Prostate gland (tissue), 2 donors: Measurements from ENCODE around the gene GJC1. TPM values are rescaled to one million over a fixed set of nuclear protein-coding genes. Genes with fewer than 3 reads are reported as not detected.

Experiments
- DNase-seq: peaks from one replicate; pipeline ENCODE4 v3.0.0-alpha.2; 2019; ENCODE audit warnings: low spot score
- H3K27ac ChIP-seq, 2 donors: fragments of 200-600 bp; sonication (generic); 2 replicates each; pipeline ENCODE4 v1.5.1; 2017 to 2019
- H3K27me3 ChIP-seq: fragments of 200-600 bp; sonication (generic); replicated peaks from 2 replicates; pipeline ENCODE4 v1.5.1; 2019; ENCODE audit not compliant: insufficient read depth
- H3K36me3 ChIP-seq, 2 donors: fragments of 200-600 bp; sonication (generic); 1 replicate in 1 of 2; 2 replicates in 1 of 2; pipeline versions ENCODE4 v1.5.1 to v1.8.1; 2017 to 2019
- H3K4me1 ChIP-seq: fragments of 200-600 bp; sonication (generic); replicated peaks from 2 replicates; pipeline ENCODE4 v1.5.1; 2019
- H3K4me3 ChIP-seq, 2 donors: fragments of 200-600 bp; sonication (generic); 2 replicates each; pipeline ENCODE4 v1.5.1; 2017 to 2019
- H3K9me3 ChIP-seq: fragments of 200-600 bp; sonication (generic); 2 replicates; pipeline ENCODE4 v1.5.1; 2017
- POLR2A ChIP-seq: fragments of 450-650 bp; IDR thresholded peaks from one replicate; pipeline ENCODE4 v1.6.1; 2016; ENCODE audit warnings: antibody characterized with exemption, mild to moderate bottlenecking
- POLR2AphosphoS5 ChIP-seq: sonication (generic); formaldehyde crosslinking; IDR thresholded peaks from one replicate; pipeline ENCODE4 v1.6.1; 2017; ENCODE audit warnings: antibody characterized with exemption
- WGBS: methylation state at CpG from one replicate; pipeline ENCODE4 v1.1.5; 2018; 5-methylcytosine and 5-hydroxymethylcytosine counted together
- intact Hi-C: fragments of 100-400 bp; cut with DNase I; formaldehyde crosslinking; loops from one replicate; pipeline ENCODE4 v1.14.2; 2022
- total RNA-seq, 2 donors: library from RNA; depleted of rRNA; stranded (reverse); fragments of >200 nt; gene quantifications; one replicate each; pipeline ENCODE4 v1.1.0, GENCODE V29; 2016
- TF ChIP-seq, protein P1 (sequence below), 4 experiments: fragments of 200-600 bp in 2 of 4; fragments of 450-650 bp in 2 of 4; sonication (generic) in 2 of 4; IDR thresholded peaks; 1 replicate in 3 of 4; 2 replicates in 1 of 4; pipeline ENCODE4 v1.5.1; 2016 to 2019; ENCODE audit warnings: antibody characterized with exemption in 4 of 4, mild to moderate bottlenecking in 2 of 4, moderate library complexity in 2 of 4

GJC1 gene
- total RNA-seq: 10 to 100 TPM in 1 of 2 donors, 1 to 10 TPM in 1; 5.3 to 18.3 TPM

DNA sequence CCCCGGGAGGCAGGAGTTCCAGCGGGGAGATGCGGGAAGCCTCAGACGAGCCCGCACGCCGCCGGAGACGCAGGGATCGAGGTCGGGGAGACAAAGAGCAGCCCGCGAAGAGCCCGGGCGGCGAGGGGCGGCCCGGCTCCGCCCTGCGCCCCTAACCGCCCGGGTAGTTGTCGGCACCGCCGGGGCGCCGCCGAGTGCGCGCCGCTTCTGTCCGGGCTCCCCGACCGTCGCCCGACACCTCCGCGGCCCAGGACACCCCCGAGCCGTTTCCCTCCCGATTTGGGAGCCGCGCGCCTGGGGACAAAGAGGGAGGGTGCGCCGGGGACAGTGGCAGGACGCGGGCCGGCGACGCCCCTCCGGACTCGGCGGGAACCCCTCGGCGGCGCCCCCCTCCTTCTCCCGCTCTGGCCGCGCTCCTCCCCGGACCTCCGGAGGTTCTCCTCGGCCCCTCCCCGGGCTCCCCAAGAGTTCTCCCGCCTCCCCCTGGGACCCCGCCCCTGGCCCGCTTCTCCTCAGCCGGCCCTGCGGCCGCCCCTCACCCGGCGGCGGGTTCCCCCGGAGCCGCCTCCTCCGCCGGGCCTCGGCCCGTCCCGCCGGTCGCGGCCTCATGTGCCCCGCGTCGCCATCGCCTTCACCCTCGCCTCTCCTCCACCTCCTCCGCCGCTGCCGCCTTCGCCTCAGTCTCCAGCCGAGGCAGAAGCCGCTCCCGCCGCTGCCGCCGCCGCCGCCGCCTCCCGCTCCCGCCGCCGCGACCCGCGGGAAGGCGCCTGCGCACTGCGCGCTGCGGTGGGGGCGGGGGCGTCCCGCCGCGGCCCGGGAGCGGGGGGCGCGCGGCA lies at the start of gene GJC1:
Gene GJC1, minus strand, starts transcription at position 765 of the 836 bp plus-strand sequence. CDS start 24,470 bp downstream, outside the sequence.
- Histone ChIP-seq H3K4me3 (peak within 1 kb of the TSS; percentile 37 to 44), H3K4me1 (no peaks in the 10 kb centered on the region), H3K27ac (peak within 1 kb of the TSS; percentile 59 to 69), H3K9me3 (no peaks in the 10 kb centered on the region), H3K27me3 (peaks cover 12% of the 10 kb centered on the region), H3K36me3 (no peaks in the 10 kb centered on the region)
- intact Hi-C loops: loop anchor here (5.0 kb wide), 2 partner anchors 38 to 42 kb away; no protein-coding TSS in a partner anchor
- no peak for TF ChIP-seq POLR2AphosphoS5
- TF ChIP-seq, protein P1, sequence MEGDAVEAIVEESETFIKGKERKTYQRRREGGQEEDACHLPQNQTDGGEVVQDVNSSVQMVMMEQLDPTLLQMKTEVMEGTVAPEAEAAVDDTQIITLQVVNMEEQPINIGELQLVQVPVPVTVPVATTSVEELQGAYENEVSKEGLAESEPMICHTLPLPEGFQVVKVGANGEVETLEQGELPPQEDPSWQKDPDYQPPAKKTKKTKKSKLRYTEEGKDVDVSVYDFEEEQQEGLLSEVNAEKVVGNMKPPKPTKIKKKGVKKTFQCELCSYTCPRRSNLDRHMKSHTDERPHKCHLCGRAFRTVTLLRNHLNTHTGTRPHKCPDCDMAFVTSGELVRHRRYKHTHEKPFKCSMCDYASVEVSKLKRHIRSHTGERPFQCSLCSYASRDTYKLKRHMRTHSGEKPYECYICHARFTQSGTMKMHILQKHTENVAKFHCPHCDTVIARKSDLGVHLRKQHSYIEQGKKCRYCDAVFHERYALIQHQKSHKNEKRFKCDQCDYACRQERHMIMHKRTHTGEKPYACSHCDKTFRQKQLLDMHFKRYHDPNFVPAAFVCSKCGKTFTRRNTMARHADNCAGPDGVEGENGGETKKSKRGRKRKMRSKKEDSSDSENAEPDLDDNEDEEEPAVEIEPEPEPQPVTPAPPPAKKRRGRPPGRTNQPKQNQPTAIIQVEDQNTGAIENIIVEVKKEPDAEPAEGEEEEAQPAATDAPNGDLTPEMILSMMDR (IDR thresholded peaks at IDR 0.05): no peak
- TF ChIP-seq POLR2A: no peak
- DNase-seq: no peak
- under 1% methylated on average over 92 of the region's 123 CpGs for WGBS

GRCh38 chr17:44879376-44879775 lies 49.3 kb upstream of the GJC1 start:
- H3K27me3 ChIP-seq: no peaks in the 10 kb centered on the region
- intact Hi-C loops: no loop called here
- TF ChIP-seq POLR2A: no peak
- no peak overlapping the region for H3K4me3 ChIP-seq
- DNase-seq: no peak
- no peak overlapping the region for H3K27ac ChIP-seq
- 86% methylated on average over 6 of the region's 6 CpGs for WGBS
- H3K4me1 ChIP-seq: no peaks in the 10 kb centered on the region
- H3K36me3 ChIP-seq: peaks cover 0 to 25% of the 10 kb centered on the region in 2 donors
- no peaks in the 10 kb centered on the region for H3K9me3 ChIP-seq

GRCh38 chr17:44878627-44879221 lies 48.6 kb upstream of the GJC1 start:
- Histone ChIP-seq H3K9me3 (no peaks in the 10 kb centered on the region), H3K4me1 (no peaks in the 10 kb centered on the region), H3K36me3 (peaks cover 0 to 19% of the 10 kb centered on the region in 2 donors), H3K4me3 (no peak overlapping the region), H3K27me3 (no peaks in the 10 kb centered on the region), H3K27ac (no peak overlapping the region)
- 40% methylated on average over 6 of the region's 6 CpGs for WGBS
- intact Hi-C loops: no loop called here
- TF ChIP-seq POLR2A: no peak
- TF ChIP-seq, protein P1 (IDR thresholded peaks at IDR 0.05): peak in 3 of 4 experiments; percentile 41 to 51 (median 47)
- no peak for DNase-seq

GRCh38 chr17:44877121-44877520 lies 47.0 kb upstream of the GJC1 start:
- 68% methylated on average over 5 of the region's 5 CpGs for WGBS
- H3K9me3 ChIP-seq: no peaks in the 10 kb centered on the region
- peaks cover 0 to 8% of the 10 kb centered on the region in 2 donors for H3K36me3 ChIP-seq
- H3K4me1 ChIP-seq: no peaks in the 10 kb centered on the region
- no peaks in the 10 kb centered on the region for H3K27me3 ChIP-seq
- H3K27ac ChIP-seq: no peak overlapping the region
- DNase-seq: no peak
- no peak overlapping the region for H3K4me3 ChIP-seq
- no peak for TF ChIP-seq POLR2A
- no peak for TF ChIP-seq POLR2AphosphoS5
- TF ChIP-seq, protein P1 (IDR thresholded peaks at IDR 0.05): no peak
- intact Hi-C loops: no loop called here

GRCh38 chr17:44875761-44876160 lies 45.7 kb upstream of the GJC1 start:
- Histone ChIP-seq H3K27ac (no peak overlapping the region), H3K4me1 (no peaks in the 10 kb centered on the region), H3K36me3 (peaks cover 0 to 15% of the 10 kb centered on the region in 2 donors), H3K27me3 (no peaks in the 10 kb centered on the region), H3K4me3 (no peak overlapping the region), H3K9me3 (no peaks in the 10 kb centered on the region)
- DNase-seq: no peak
- intact Hi-C loops: no loop called here
- TF ChIP-seq, protein P1 (IDR thresholded peaks at IDR 0.05): no peak
- TF ChIP-seq POLR2A (no peak), POLR2AphosphoS5 (no peak)
- 96% methylated on average over 6 of the region's 6 CpGs for WGBS
